Suprapubic skin (tissue), 4 donors: ENCODE measurements around the gene ARHGEF6.

Experiments used
- POLR2A ChIP-seq, 2 donors: fragments of 450-650 bp; IDR thresholded peaks; one replicate each; pipeline ENCODE4 v1.6.1; 2017; ENCODE audit warnings: antibody characterized with exemption in 2 of 2, mild to moderate bottlenecking in 2 of 2, moderate library complexity in 2 of 2
- POLR2AphosphoS5 ChIP-seq, 3 donors: sonication (generic); formaldehyde crosslinking; IDR thresholded peaks; one replicate each; pipeline ENCODE4 v1.6.1; 2017; ENCODE audit warnings: antibody characterized with exemption in 3 of 3
- TF ChIP-seq, protein P1 (sequence below), 2 donors: fragments of 200-600 bp in 1 of 2; fragments of 450-650 bp in 1 of 2; sonication (generic) in 1 of 2; IDR thresholded peaks; one replicate each; pipeline ENCODE4 v1.5.1; 2016 to 2019; ENCODE audit warnings: antibody characterized with exemption in 2 of 2, mild to moderate bottlenecking in 1 of 2, moderate library complexity in 1 of 2

DNA sequence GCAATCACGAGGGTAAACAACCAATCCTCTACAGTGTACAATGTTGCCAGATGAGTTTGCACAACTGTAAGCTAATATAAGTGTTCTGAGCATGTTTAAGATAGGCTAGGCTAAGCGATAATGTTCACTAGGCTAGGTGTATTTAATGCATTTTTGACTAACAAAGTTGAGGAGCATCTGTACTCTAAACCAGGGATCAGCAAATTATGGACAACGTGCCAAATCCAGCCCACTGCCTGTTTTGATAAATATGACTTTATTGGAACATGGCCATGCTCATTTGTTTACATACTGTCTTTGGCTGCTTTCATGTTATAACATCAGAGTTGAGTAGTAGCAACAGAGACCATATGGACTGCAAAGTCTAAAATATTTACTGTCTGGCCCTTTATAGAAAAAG, 46.3 kb upstream of the ARHGEF6 start:
- TF ChIP-seq, protein P1, sequence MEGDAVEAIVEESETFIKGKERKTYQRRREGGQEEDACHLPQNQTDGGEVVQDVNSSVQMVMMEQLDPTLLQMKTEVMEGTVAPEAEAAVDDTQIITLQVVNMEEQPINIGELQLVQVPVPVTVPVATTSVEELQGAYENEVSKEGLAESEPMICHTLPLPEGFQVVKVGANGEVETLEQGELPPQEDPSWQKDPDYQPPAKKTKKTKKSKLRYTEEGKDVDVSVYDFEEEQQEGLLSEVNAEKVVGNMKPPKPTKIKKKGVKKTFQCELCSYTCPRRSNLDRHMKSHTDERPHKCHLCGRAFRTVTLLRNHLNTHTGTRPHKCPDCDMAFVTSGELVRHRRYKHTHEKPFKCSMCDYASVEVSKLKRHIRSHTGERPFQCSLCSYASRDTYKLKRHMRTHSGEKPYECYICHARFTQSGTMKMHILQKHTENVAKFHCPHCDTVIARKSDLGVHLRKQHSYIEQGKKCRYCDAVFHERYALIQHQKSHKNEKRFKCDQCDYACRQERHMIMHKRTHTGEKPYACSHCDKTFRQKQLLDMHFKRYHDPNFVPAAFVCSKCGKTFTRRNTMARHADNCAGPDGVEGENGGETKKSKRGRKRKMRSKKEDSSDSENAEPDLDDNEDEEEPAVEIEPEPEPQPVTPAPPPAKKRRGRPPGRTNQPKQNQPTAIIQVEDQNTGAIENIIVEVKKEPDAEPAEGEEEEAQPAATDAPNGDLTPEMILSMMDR (IDR thresholded peaks at IDR 0.05): no peak
- TF ChIP-seq POLR2AphosphoS5 (IDR thresholded peaks at IDR 0.05): no peak
- TF ChIP-seq POLR2A (IDR thresholded peaks at IDR 0.05): no peak
